Liver (tissue), 9 donors: ENCODE results near the gene CD247. TPM values are rescaled to one million over a fixed set of nuclear protein-coding genes. Genes with fewer than 3 reads are reported as not detected.

Source experiments
- DNase-seq: peaks from one replicate; pipeline ENCODE4 v3.0.0-alpha.2; 2017; ENCODE audit warnings: low spot score
- H3K27ac ChIP-seq, 2 donors: one replicate each; pipeline ENCODE4 v1.7.0; 2013; ENCODE audit warnings: inconsistent platforms in 2 of 2, low read length in 2 of 2, control low read depth in 1 of 2, low read depth in 1 of 2, mild to moderate bottlenecking in 1 of 2
- H3K27me3 ChIP-seq, 4 donors: one replicate each; pipeline versions ENCODE4 v1.6.1 to v1.7.0; 2013; ENCODE audit warnings: low read length in 3 of 4, inconsistent platforms in 1 of 4, mild to moderate bottlenecking in 1 of 4, moderate library complexity in 1 of 4; ENCODE audit not compliant: control insufficient read depth in 4 of 4, insufficient read depth in 4 of 4
- H3K36me3 ChIP-seq, 4 donors: one replicate each; pipeline versions ENCODE4 v1.6.1 to v1.7.0; 2013; ENCODE audit warnings: low read length in 3 of 4, mild to moderate bottlenecking in 3 of 4, low read depth in 1 of 4, moderate library complexity in 1 of 4; ENCODE audit not compliant: control insufficient read depth in 4 of 4, insufficient read depth in 3 of 4
- H3K4me1 ChIP-seq, 4 donors: one replicate each; pipeline versions ENCODE4 v1.6.1 to v1.7.0; 2013; ENCODE audit warnings: low read length in 3 of 4, mild to moderate bottlenecking in 3 of 4, moderate library complexity in 1 of 4; ENCODE audit not compliant: control insufficient read depth in 4 of 4, insufficient read depth in 4 of 4
- H3K4me3 ChIP-seq, 3 donors: one replicate each; pipeline versions ENCODE4 v1.6.1 to v1.7.0; 2013; ENCODE audit warnings: low read length in 3 of 3, control low read depth in 1 of 3, low read depth in 1 of 3, mild to moderate bottlenecking in 1 of 3
- H3K9ac ChIP-seq, 2 donors: one replicate each; pipeline ENCODE4 v1.7.0; 2013; ENCODE audit warnings: low read length in 2 of 2, mild to moderate bottlenecking in 2 of 2, moderate library complexity in 2 of 2, control low read depth in 1 of 2, low read depth in 1 of 2
- H3K9me3 ChIP-seq, 4 donors: one replicate each; pipeline versions ENCODE4 v1.6.1 to v1.7.0; 2013; ENCODE audit warnings: low read length in 3 of 4; ENCODE audit not compliant: control insufficient read depth in 4 of 4
- CTCF ChIP-seq: fragments of 150-350 bp; IDR thresholded peaks from 2 replicates; pipeline ENCODE4 v1.5.1; 2017; ENCODE audit warnings: improper control_type of control experiment, low read depth, low read length; ENCODE audit not compliant: missing input control
- EGR1 ChIP-seq, 2 donors: IDR thresholded peaks; 2 replicates each; pipeline ENCODE4 v1.6.1; 2016 to 2018; ENCODE audit warnings: antibody characterized with exemption in 2 of 2, low read depth in 2 of 2
- FOXA1 ChIP-seq: IDR thresholded peaks from 2 replicates; pipeline ENCODE4 v1.6.1; 2016; ENCODE audit warnings: antibody characterized with exemption
- FOXA2 ChIP-seq: IDR thresholded peaks from 2 replicates; pipeline ENCODE4 v1.6.1; 2016; ENCODE audit warnings: antibody characterized with exemption
- HNF4A ChIP-seq, 2 donors: conservative IDR thresholded peaks; 2 replicates each; pipeline ENCODE4 v1.6.1; 2016; ENCODE audit warnings: antibody characterized with exemption in 2 of 2, mild to moderate bottlenecking in 2 of 2
- HNF4G ChIP-seq: IDR thresholded peaks from 2 replicates; pipeline ENCODE4 v1.6.1; 2016; ENCODE audit warnings: antibody characterized with exemption
- MAX ChIP-seq: IDR thresholded peaks from 2 replicates; pipeline ENCODE4 v1.6.1; 2016; ENCODE audit warnings: antibody characterized with exemption
- NR2F2 ChIP-seq: IDR thresholded peaks from 2 replicates; pipeline ENCODE4 v1.6.1; 2016; ENCODE audit warnings: antibody characterized with exemption
- RAD21 ChIP-seq, 2 donors: IDR thresholded peaks; 2 replicates each; pipeline ENCODE4 v1.6.1; 2016; ENCODE audit warnings: antibody characterized with exemption in 2 of 2, mild to moderate bottlenecking in 2 of 2
- REST ChIP-seq: IDR thresholded peaks from 2 replicates; pipeline ENCODE4 v1.6.1; 2016; ENCODE audit warnings: antibody characterized with exemption, mild to moderate bottlenecking
- RXRA ChIP-seq, 2 donors: IDR thresholded peaks; 2 replicates each; pipeline ENCODE4 v1.6.1; 2017 to 2018; ENCODE audit warnings: antibody characterized with exemption in 2 of 2, mild to moderate bottlenecking in 1 of 2
- SP1 ChIP-seq: IDR thresholded peaks from 2 replicates; pipeline ENCODE4 v1.6.1; 2018; ENCODE audit warnings: antibody characterized with exemption, mild to moderate bottlenecking
- TAF1 ChIP-seq: conservative IDR thresholded peaks from 2 replicates; pipeline ENCODE4 v1.6.1; 2016; ENCODE audit warnings: antibody characterized with exemption, mild to moderate bottlenecking
- YY1 ChIP-seq: IDR thresholded peaks from 2 replicates; pipeline ENCODE4 v1.6.1; 2016; ENCODE audit warnings: antibody characterized with exemption, mild to moderate bottlenecking
- ZBTB33 ChIP-seq: IDR thresholded peaks from 2 replicates; pipeline ENCODE4 v1.6.1; 2016; ENCODE audit warnings: antibody characterized with exemption
- WGBS: extraction: QIAGEN DNeasy Blood & Tissue Kit; methylation state at CpG from one replicate; pipeline ENCODE4 v1.1.7; 2013; 5-methylcytosine and 5-hydroxymethylcytosine counted together
- polyA plus RNA-seq, 2 donors: library from polyadenylated mRNA; stranded (reverse) in 1 of 2; unstranded in 1 of 2; fragments of 200-250 nt in 1 of 2; fragments of >200 nt in 1 of 2; fragmentation: Nextera tagmentation in 1 of 2; extraction: Ambion mirVana in 1 of 2; gene quantifications; one replicate each; pipeline versions ENCODE4 v1.2.1 to v1.2.3, GENCODE V29; 2013 to 2015
- total RNA-seq, 2 donors: library from RNA; depleted of rRNA; stranded (reverse); fragments of >200 nt; gene quantifications; one replicate each; pipeline ENCODE4 v1.2.3, GENCODE V29; 2014
- donor health status: healthy.
- donor health status: healthy.
- donor health status: healthy.
- donor health status: healthy.
- donor health status: healthy.

Gene CD247
- total and polyA plus RNA-seq, 4 donors, result 0.61 to 2.2 (median 1.6) TPM

GRCh38 chr1:167409183-167409582, 109.1 kb downstream of the CD247 start:
- peaks cover 0 to 9% (median 6%) of the 10 kb centered on the region in 4 donors for H3K36me3 ChIP-seq
- no peak overlapping the region for H3K27ac ChIP-seq
- no peak for DNase-seq
- H3K27me3 ChIP-seq, result no peaks in the 10 kb centered on the region
- H3K9ac ChIP-seq, result no peak overlapping the region
- 95% methylated on average over 1 of the region's 1 CpG for WGBS
- no peaks in the 10 kb centered on the region for H3K9me3 ChIP-seq
- TF ChIP-seq FOXA1, result no peak
- peak; percentile 41 to 62 for TF ChIP-seq RAD21 (IDR thresholded peaks at IDR 0.05)
- TF ChIP-seq NR2F2, result no peak
- TF ChIP-seq TAF1, result no peak
- TF ChIP-seq REST, result no peak
- peak; percentile 19 for TF ChIP-seq CTCF
- no peak for TF ChIP-seq HNF4A (conservative IDR thresholded peaks at IDR 0.05)
- TF ChIP-seq EGR1 (IDR thresholded peaks at IDR 0.05; ENCODE audit: low read depth in 2 of 2), result no peak
- TF ChIP-seq HNF4G, result no peak
- no peak for TF ChIP-seq FOXA2
- TF ChIP-seq YY1, result no peak
- TF ChIP-seq MAX, result no peak
- no peak for TF ChIP-seq ZBTB33
- TF ChIP-seq SP1, result no peak
- no peak overlapping the region for H3K4me3 ChIP-seq
- no peaks in the 10 kb centered on the region for H3K4me1 ChIP-seq

GRCh38 chr1:167408355-167408754, 110.0 kb downstream of the CD247 start:
- 94% methylated on average over 1 of the region's 1 CpG for WGBS

More at GRCh38 chr1:167408355-167408754, 110.0 kb downstream of the CD247 start:
- H3K4me1 ChIP-seq, result no peaks in the 10 kb centered on the region
- peaks cover 0 to 7% (median 6%) of the 10 kb centered on the region in 4 donors for H3K36me3 ChIP-seq
- no peaks in the 10 kb centered on the region for H3K9me3 ChIP-seq
- DNase-seq, result no peak
- no peak overlapping the region for H3K4me3 ChIP-seq
- H3K27ac ChIP-seq, result no peak overlapping the region
- H3K9ac ChIP-seq, result no peak overlapping the region
- no peaks in the 10 kb centered on the region for H3K27me3 ChIP-seq
- no peak for TF ChIP-seq NR2F2
- no peak for TF ChIP-seq SP1
- TF ChIP-seq TAF1, result no peak
- TF ChIP-seq RXRA (IDR thresholded peaks at IDR 0.05), result no peak
